Measurements from ENCODE around the gene SNAPC4. TPM values are rescaled to one million over a fixed set of nuclear protein-coding genes. Genes with fewer than 3 reads are reported as not detected.
"Not testable (repeated sequence)": the region's sequence is repeated elsewhere in the genome, so short reads cannot be mapped to it uniquely, and the experiment has no call there.

SNAPC4 gene
- total RNA-seq, 1 experiment from 2014 or later, result 21.0 TPM

DNA sequence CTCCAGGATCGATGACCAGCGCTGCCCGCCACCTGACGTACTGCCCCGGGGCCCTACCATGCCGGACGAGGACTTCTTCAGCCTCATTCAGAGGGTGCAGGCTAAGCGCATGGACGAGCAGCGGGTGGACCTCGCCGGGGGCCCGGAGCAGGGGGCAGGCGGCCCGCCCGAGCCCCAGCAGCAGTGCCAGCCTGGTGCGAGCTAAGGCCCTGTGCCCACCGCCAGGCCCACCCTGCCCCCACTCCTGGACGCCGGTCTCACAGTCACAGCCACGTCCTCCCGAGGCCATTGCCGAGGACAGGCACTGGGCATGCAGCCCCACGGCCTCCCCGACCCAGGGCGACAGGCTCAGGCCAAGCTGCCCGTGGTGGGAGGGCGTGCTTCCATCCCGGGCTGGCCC is 42.0 kb downstream of the SNAPC4 start:
- no peak for DNase-seq (ENCODE audit: low spot score)

DNA sequence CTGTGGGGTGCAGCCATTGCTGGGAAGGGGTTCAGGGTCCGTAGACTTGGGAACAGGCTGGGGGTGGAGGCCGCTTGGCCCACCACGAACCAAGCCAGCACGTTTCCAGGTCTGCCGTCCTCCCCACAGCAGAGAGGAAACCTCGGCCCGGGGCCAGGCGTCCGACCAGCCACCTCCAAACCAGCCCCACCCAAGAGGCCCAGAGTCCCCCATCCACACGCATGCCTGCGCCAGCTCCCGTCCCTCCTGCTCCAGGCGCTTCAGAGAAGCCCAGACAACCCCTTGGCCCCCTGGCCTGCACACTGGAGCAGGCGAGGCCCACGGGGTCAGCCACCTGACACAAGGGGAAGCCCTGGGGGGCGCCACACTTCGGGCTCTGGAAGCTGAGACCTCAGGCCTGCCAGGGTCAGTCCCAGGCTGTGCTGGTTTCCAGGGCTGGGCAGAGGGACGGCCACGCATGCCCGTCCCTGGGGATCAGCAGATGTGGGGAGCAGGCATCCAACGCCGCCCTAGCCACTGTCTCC is 42.7 kb downstream of the SNAPC4 start:
- DNase-seq (ENCODE audit: low spot score), result no peak

DNA sequence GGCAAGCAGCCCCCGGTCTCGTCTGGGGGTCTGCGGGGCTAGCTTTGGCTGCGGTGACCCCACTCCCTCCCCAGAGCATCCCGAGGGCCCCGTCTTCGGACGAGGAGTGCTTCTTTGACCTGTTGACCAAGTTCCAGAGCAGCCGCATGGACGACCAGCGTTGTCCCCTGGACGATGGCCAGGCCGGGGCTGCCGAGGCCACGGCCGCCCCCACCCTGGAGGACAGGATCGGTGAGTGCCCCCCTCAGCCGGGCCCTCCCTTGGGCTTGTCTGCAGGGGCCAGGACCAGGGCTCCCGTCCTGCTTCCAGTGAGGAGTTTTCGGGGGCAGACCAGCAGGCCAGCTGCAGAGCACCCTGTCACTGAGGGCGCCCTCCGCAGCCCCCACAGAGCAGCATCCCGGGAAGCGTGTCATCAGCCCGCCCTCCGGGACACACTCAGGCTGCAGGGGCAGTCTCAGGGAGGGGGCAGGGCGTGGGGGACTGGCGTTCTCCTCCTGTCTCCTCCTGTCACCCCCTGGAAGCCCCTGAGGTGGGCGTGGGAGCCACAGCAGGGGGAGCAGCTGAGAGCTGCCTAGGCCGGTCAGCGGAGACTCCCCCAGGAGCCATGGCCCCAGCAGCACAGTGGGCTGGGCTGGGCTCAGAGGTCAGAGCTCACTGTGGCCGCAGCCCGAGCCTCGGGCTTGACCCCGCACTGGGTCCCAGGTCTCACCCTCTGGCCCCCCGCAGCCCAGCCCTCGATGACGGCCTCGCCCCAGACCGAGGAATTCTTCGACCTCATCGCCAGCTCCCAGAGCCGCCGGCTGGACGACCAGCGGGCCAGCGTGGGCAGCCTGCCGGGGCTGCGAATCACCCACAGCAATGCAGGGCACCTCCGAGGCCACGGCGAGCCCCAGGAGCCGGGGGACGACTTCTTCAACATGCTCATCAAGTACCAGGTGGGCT is 44.1 kb downstream of the SNAPC4 start:
- no peak for DNase-seq (ENCODE audit: low spot score)

DNA sequence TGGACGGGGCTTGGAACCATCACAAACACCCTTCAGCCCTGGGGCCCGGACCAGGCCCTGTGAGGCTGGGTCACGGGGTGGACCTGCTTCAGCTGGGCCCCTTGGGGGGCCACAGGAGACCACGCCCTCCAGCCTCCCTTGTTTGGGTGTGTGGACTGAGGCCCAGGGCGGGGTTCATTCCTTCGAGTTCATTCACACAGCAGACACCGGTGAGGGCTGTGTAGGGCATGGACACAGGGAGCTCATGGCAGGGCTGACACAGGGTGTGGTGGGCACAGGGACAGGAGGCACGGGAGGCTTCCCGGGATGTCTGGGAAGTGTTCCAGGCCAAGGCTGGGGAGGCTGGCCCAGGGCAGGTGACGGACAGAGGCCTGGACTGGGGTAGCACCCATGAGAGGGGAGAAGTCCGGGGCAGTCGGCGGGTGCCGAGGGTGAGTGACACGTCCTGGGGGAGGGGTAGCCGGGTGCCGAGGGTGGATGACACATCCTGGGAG is 45.3 kb downstream of the SNAPC4 start:
- DNase-seq (ENCODE audit: low spot score), result no peak

DNA sequence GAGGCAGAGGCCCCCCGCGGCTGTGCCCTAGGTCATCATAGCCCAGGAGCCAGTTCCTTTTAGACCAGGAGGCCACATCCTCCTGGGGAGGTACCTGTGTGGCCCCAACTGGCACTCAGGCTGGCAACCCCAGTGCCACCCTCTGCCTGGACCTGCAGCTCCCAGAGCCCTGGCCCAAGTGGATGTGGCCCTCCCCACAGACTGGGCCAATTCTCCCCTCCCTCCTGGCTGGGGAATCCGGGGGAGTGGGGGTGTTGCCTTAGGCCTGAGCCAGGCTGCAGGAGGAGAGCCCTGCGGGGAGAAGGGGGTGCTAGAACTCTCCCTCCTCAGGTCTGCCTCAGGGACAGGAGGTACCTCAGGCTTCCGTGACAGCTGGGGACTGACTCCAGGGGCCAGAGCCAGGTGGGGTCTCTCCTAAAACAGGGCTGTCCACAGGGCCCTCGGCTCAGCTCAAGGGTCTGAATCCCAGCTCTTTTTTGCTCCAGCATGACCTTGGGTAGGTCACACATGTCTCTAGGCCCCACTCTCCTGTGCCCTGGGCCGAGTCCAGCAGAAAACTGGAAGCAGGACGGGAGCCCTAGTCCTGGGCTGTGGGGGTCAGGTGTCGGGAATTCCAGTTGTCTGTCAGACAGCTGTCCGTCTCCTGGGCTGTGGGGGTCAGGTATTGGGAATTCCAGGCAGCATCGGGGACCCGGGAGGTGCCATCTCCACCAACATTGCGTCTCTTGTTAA is 46.0 kb downstream of the SNAPC4 start:
- DNase-seq (ENCODE audit: low spot score), result no peak

DNA sequence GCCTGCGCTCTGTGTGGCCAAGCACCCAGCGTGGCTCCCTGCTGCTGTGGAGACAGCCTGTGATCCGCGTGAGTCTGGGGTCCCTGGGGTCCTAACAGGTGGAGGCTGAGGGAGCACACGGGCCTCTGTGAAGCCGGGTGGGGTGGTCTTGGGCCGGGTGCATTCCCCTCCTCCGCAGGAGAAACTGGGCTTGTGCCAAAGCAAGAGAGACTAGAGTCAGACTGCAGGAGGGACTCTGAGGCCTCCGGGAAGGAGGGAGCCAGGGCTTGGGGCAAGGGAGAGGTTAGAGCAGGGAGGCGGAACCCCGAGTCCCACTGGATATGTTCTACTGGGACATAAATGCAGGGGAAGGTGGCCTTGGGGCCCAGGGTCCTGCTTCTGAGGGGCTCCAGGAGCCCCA is 46.9 kb downstream of the SNAPC4 start:
- DNase-seq (ENCODE audit: low spot score), result no peak

DNA sequence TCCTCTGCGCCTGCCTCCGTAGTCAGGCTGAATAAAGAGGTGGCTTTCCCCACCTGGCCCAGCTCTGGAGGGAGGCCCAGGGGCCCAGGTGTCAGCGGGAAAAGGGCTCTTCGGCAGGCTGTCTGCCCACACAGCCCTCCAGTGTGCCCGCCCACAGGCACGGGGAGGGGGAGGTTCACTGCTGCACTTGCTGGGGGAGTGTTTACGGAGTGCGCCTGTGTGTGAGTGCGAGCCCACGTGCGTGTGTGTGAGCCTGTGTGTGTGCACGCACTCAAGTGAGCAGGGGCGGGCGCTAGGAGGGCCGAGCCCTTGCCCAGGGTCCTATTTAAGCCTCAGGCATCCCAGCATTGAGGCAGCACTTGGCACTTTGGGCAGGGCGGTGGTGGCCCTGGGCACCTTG is 47.3 kb downstream of the SNAPC4 start:
- no peak for DNase-seq (ENCODE audit: low spot score)

DNA sequence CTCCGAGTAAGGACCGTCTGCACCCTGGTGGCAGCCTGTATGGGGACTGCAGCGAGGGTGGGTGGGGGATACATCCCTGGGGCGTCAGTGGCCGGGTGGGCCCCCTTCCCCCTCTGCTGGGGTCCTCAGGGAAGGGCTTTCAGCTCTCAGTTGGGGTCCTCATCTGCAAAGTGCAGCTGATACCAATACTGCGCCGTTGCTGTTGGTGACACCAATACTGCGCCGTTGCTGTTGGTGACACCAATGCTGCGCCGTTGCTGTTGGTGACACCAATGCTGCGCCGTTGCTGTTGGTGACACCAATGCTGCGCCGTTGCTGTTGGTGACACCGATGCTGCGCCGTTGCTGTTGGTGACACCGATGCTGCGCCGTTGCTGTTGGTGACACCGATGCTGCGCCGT is 48.1 kb downstream of the SNAPC4 start:
- not testable (repeated sequence) for DNase-seq (ENCODE audit: low spot score)

DNA sequence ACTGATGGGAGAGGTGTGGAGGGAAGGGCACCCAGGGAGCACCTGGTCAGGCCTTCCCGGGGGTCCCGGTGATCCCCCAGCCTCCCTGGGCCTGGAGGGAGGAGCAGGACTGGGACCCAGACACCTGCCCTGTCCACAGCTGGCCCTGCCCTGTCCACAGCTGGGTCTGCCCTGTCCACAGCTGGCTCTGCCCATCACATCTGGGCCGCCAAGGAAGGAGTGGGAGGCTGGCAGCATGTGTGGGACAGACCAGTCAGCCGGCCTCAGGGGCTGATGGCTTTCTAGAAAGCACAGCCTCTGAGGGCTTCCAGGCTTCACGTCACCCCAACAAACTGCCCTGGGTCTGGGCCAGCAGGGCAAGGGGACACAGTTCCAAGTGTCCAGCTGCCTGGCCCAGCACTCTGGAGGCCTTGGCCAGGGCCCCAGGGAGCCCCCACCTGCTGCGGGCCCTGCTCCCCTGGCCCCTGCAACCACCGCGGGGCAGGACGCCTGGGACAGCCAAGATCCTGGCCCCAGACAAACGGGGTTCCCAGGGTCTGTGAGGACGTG is 48.6 kb downstream of the SNAPC4 start:
- DNase-seq (ENCODE audit: low spot score), result no peak

Other genes with a start within 250 kb of the SNAPC4 start
- gene LHX3, start 195.0 kb downstream of the SNAPC4 start, total RNA-seq (2014; rRNA removed; shearing (Covaris generic)), result not detected in 2 replicates
- gene QSOX2, start 154.4 kb downstream of the SNAPC4 start, total RNA-seq (2014; rRNA removed; shearing (Covaris generic)), result 31.7 and 34.5 TPM in 2 replicates
- 2.5 TPM in 2 replicates for gene CCDC187, start 96.1 kb downstream of the SNAPC4 start, total RNA-seq (2014; rRNA removed; shearing (Covaris generic))
- 1.4 TPM in 2 replicates for gene GPSM1, start 72.6 kb downstream of the SNAPC4 start, total RNA-seq (2014; rRNA removed; shearing (Covaris generic))
- 78.9 and 82.3 TPM in 2 replicates for gene DNLZ, start 36.4 kb downstream of the SNAPC4 start, total RNA-seq (2014; rRNA removed; shearing (Covaris generic))
- 98.9 and 116 TPM in 2 replicates for gene CARD9, start 26.5 kb downstream of the SNAPC4 start, total RNA-seq (2014; rRNA removed; shearing (Covaris generic))
- 178 and 196 TPM in 2 replicates for gene ENTR1, start 10.4 kb upstream of the SNAPC4 start, total RNA-seq (2014; rRNA removed; shearing (Covaris generic))
- 147 and 152 TPM in 2 replicates for gene PMPCA, start 10.5 kb upstream of the SNAPC4 start, total RNA-seq (2014; rRNA removed; shearing (Covaris generic))
- 15.9 and 16.4 TPM in 2 replicates for gene INPP5E, start 39.7 kb upstream of the SNAPC4 start, total RNA-seq (2014; rRNA removed; shearing (Covaris generic))
- 37.9 and 43.5 TPM in 2 replicates for gene SEC16A, start 82.9 kb upstream of the SNAPC4 start, total RNA-seq (2014; rRNA removed; shearing (Covaris generic))
- gene NOTCH1, start 145.9 kb upstream of the SNAPC4 start, total RNA-seq (2014; rRNA removed; shearing (Covaris generic)), result 39.8 and 57.7 TPM in 2 replicates

All from HT-29 (cell line).